22Rv1 (cell line): ENCODE measurements around the gene TMEM117.

ENCODE experiments used
- CTCF ChIP-seq: fragments of 450-650 bp; IDR thresholded peaks from 2 replicates; pipeline ENCODE4 v1.5.1; 2017; ENCODE audit warnings: mild to moderate bottlenecking
- ZFX ChIP-seq: fragments of 450-650 bp; IDR thresholded peaks from 2 replicates; pipeline ENCODE4 v1.6.1; 2017; ENCODE audit warnings: antibody characterized with exemption, borderline replicate concordance

- peak; percentile 85 for TF ChIP-seq CTCF
- TF ChIP-seq ZFX: no peak
Measured at GRCh38 chr12:44317651-44318126, 481.8 kb downstream of the TMEM117 start.
